ENCODE measurements around the gene CNTN2. TPM values are rescaled to one million over a fixed set of nuclear protein-coding genes. Genes with fewer than 3 reads are reported as not detected.

The CNTN2 gene
- total and polyA plus RNA-seq, 9 donors = 0.02 to 0.37 (median 0.19) TPM; not detected in 3

DNA sequence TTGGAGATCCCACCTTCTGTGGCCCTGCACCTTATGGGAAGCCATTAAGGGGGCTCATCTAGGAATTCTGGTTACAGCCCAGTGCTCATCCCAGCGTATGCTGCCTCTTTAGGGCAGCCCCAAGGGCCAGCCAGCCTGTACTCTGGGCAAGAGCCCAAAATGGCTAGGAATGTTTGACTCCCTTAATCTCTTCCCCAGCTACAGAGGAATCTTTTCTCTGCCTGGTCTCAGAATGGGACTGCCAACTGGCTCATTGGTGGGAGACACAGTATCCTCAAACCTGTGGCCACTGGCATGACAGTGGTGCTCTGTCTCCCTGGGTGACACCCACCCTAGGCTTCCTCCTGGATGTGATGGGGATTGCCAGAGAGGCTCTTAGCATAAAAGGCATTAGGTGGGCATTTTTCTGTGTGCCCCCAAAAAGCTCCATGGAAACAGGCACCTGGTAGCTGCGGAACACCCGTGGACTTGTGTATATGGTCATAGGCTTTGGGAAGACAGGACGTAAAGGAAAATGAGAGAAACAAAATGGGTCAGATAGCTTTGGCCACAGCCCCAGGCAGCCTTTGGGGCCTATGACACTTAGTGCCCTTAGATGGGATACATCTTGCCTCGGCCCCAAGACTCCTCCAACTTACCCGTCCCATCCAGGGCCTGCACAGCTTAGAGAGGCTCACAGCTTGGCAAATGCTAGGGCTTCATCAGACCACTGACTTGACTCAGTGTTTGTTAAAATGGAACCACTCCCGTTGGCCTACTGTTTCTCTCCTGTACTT lies 34.3 kb downstream of the CNTN2 start:
- Histone ChIP-seq H3K4me1 (ENCODE audit: insufficient read depth) (no peaks in the 10 kb centered on the region), H3K4me3 (no peak overlapping the region), H3K27ac (no peak overlapping the region), H3K36me3 (no peaks in the 10 kb centered on the region), H3K27me3 (no peaks in the 10 kb centered on the region), H3K9me3 (no peaks in the 10 kb centered on the region)
- 76 to 83% (median 79%) methylated on average over 7 of the region's 7 CpGs for WGBS, 3 donors
- DNase-seq = no peak
- TF ChIP-seq, protein P1, sequence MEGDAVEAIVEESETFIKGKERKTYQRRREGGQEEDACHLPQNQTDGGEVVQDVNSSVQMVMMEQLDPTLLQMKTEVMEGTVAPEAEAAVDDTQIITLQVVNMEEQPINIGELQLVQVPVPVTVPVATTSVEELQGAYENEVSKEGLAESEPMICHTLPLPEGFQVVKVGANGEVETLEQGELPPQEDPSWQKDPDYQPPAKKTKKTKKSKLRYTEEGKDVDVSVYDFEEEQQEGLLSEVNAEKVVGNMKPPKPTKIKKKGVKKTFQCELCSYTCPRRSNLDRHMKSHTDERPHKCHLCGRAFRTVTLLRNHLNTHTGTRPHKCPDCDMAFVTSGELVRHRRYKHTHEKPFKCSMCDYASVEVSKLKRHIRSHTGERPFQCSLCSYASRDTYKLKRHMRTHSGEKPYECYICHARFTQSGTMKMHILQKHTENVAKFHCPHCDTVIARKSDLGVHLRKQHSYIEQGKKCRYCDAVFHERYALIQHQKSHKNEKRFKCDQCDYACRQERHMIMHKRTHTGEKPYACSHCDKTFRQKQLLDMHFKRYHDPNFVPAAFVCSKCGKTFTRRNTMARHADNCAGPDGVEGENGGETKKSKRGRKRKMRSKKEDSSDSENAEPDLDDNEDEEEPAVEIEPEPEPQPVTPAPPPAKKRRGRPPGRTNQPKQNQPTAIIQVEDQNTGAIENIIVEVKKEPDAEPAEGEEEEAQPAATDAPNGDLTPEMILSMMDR (IDR thresholded peaks at IDR 0.05) = no peak
- TF ChIP-seq POLR2A (IDR thresholded peaks at IDR 0.05) = no peak
- TF ChIP-seq EP300 (IDR thresholded peaks at IDR 0.05) = no peak
- intact Hi-C loops (cut with DNase I) = no loop called here

DNA sequence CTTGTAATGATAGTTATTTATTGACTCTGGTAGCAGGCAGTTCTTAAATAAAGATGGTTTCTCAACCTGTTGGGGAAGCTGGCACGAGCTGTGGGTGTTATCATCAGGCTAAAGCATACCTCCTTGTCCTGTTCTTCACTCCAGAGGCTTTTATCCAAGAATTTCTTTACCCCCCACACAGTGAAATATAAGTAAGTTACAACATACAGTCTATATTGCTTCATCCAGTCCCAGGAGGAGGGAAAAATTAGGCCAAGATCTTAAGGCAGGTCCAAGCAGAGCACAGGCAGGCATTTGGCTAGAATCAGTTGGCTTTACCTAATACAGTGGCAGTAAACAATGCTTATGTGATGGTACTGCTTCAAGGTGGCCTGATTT lies 34.9 kb downstream of the CNTN2 start:
- H3K27ac ChIP-seq = no peak overlapping the region
- no peak overlapping the region for H3K4me3 ChIP-seq
- TF ChIP-seq EP300 (IDR thresholded peaks at IDR 0.05) = no peak
- TF ChIP-seq POLR2A (IDR thresholded peaks at IDR 0.05) = no peak
- TF ChIP-seq, protein P1 (IDR thresholded peaks at IDR 0.05) = no peak
- H3K36me3 ChIP-seq = no peaks in the 10 kb centered on the region
- no peak for DNase-seq
- intact Hi-C loops (cut with DNase I) = no loop called here
- 56 to 79% (median 64%) methylated on average over 1 of the region's 1 CpG for WGBS, 3 donors
- no peaks in the 10 kb centered on the region for H3K9me3 ChIP-seq
- no peaks in the 10 kb centered on the region for H3K27me3 ChIP-seq
- no peaks in the 10 kb centered on the region for H3K4me1 ChIP-seq (ENCODE audit: insufficient read depth)

DNA sequence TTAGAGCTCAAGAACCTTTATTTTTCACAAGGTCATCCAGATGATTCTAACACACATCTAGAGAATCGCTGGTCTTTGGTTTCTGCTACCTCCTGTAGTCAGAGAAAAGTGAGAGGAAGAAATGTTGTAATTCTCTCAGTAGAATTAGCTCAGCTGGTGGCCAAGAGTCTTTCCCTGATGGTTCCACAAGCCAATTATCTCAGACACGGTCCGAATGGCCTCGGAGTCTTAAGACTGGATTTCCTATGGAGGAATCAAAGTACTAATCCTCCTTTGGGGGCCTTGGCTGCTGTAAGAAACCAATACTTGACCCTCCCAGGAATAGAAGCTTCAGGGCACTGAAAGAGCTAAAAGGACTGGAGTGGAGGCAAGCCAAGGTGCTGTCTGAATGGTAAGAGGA lies 39.4 kb downstream of the CNTN2 start:
- H3K27me3 ChIP-seq = no peaks in the 10 kb centered on the region
- no peaks in the 10 kb centered on the region for H3K9me3 ChIP-seq
- no peaks in the 10 kb centered on the region for H3K4me1 ChIP-seq (ENCODE audit: insufficient read depth)
- no peak overlapping the region for H3K4me3 ChIP-seq
- TF ChIP-seq EP300 (IDR thresholded peaks at IDR 0.05) = no peak
- TF ChIP-seq, protein P1 (IDR thresholded peaks at IDR 0.05) = no peak
- no peaks in the 10 kb centered on the region for H3K36me3 ChIP-seq
- no peak overlapping the region for H3K27ac ChIP-seq
- no peak for DNase-seq
- WGBS, 3 donors = 89 to 96% (median 91%) methylated on average over 4 of the region's 4 CpGs
- intact Hi-C loops (cut with DNase I) = no loop called here

DNA sequence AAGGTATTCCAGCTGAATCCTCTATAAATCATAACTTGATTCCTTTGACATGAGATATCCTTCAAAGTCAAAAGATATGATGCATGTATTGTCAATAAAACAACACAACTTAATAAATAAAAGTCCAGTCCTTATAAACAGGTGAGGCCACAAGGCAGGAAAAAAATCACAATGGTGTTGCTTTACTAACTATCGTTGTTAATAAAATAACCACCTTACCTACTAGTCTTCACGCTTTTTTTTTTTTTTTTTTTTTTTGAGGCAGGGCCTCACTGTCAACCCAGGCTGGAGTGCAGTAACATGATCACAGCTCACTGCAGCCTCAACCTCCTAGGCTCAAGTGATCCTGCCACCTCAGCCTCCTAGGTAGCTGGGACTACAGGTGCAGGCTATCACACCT lies 41.3 kb downstream of the CNTN2 start, which contains the start of gene TMEM81:
TMEM81 (minus strand) TSS at position 101 of the 400 bp plus-strand sequence. CDS start 140 bp downstream, outside the sequence.
- no peak for DNase-seq
- H3K27me3 ChIP-seq = no peaks in the 10 kb centered on the region
- H3K36me3 ChIP-seq = no peaks in the 10 kb centered on the region
- TF ChIP-seq EP300 (IDR thresholded peaks at IDR 0.05) (no peak), POLR2A (IDR thresholded peaks at IDR 0.05) (no peak)
- TF ChIP-seq, protein P1 (IDR thresholded peaks at IDR 0.05) = no peak
- no peak within 1 kb of the TSS for H3K27ac ChIP-seq
- WGBS, 3 donors = 90 to 96% (median 94%) methylated on average over 2 of the region's 2 CpGs
- intact Hi-C loops (cut with DNase I) = no loop called here
- H3K4me3 ChIP-seq = no peak within 1 kb of the TSS
- no peaks in the 10 kb centered on the region for H3K4me1 ChIP-seq (ENCODE audit: insufficient read depth)
- H3K9me3 ChIP-seq = no peaks in the 10 kb centered on the region

Measured in ovary (tissue), 9 donors.